GM11168 (cell line): ENCODE data around the gene NEGR1.
"Not testable (repeated sequence)": the region's sequence is repeated elsewhere in the genome, so short reads cannot be mapped to it uniquely, and the experiment has no call there.

Experiments
- in situ Hi-C: fragments of 300-500 bp; cut with MboI; formaldehyde crosslinking; loops from one replicate; pipeline ENCODE4 v1.12.0; 2022; ENCODE audit warnings: low sequenced_read_pairs; ENCODE audit not compliant: unreplicated experiment

Gene NEGR1

DNA sequence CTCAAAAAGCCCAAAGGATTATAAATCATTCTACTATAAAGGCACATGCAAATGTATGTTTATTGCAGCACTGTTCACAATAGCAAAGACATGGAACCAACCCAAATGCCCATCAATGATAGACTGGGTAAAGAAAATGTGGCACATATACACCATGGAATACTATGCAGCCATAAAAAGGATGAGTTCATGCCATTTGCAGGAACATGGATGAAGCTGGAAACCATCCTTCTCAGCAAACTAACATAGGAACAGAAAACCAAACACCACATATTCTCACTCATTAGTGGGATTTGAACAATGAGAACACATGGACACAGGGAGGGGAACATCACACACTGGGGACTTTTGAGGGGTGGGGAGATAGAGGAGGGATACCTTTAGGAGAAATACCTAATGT is 46.4 kb downstream of the NEGR1 start:
- in situ Hi-C loops = not testable (repeated sequence)

DNA sequence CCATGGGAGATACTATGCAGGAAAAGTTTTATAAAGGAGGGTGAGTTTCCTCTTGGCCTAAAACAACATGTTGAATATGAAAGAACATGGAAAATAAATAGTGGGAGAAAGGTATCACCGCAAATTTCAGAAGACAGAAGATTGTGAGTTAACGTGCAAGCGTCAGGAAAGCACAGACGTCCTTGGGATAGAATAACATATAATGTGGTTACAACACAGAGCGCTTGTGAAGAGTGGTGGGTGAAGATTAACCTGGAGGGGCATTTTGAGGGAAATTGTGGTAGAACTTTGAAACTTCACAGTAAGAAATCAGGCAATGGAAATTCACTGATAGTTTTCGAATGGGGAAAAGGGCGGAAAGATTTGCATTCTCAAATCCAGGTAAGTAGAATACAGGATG is 47.3 kb downstream of the NEGR1 start:
- in situ Hi-C loops = no loop called here

DNA sequence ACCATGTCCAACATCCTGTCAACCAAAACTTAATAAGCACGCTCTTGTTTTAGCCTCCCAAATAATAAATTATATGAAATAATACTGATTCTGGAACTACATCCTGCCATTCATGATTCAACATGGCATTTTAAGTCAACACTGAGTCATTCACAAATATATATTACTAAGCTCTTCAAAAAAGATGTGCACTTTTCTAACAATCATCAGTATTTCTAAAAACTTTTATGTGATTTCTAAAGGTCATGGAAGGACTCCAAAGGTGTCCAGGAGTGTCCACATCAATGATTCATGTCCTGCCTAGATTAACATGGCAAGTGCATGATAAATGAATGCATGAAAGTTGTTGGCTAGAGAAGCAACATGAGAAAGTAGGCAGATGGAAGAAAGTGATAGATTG is 51.6 kb downstream of the NEGR1 start:
- in situ Hi-C loops = no loop called here

DNA sequence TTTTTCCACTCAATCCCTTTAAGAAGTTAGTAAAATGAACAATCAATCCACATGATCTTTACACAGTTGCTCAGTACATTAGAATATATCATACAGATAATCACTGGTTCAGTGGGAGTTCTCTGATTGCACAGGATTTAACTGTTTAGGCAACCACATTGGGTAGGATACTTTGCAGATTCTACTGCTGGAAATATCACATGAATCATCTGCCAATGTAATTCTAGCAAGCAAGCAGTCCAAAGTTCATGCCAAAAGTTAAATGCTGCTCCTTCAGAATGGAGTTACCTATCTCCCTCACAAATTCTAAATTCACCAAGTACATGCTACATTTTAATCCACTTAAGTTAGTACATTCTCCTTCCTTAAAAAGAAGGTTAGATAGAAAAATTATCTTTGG is 52.4 kb downstream of the NEGR1 start:
- in situ Hi-C loops = no loop called here

- in situ Hi-C loops = no loop called here
These were observed 54.7 kb downstream of the NEGR1 start for GRCh38 chr1:72227667-72228066.

DNA sequence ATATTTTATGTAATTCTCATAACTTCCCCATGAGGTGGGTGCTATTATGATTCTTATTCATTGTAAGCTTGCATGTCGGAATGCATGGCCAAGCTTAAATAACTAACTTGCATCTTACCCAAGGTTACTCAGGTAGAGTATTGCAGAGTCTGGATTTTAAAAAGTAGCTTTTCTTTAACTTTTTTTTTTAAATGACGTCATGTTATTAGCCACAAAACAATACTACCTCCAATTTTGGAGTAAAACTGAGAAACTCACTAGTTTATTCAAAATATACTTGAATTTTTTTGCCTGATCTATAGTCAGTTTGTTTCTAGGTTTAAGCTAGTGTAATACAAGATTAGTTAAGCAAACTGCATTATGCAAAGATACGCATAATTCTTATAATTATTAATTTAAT is 57.8 kb downstream of the NEGR1 start:
- in situ Hi-C loops = no loop called here

DNA sequence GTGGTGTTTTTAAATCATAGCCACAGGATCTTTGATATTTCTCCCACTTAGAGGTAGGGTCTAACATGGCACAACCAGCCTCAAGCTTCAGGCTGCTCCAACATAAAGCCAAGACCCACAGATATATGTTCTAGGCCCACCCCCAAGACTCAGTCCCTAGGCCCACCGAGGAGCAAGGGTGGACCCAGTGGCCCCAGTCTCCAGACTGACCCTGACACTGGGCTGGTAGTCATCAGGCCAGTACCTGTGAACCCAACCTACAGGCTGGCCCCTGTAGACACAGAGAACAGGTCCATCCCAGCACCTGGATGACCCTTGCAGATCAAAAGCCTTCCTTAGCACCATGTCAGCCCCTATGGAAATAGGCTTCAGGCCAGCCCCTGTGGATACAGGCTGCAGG is 60.5 kb downstream of the NEGR1 start:
- in situ Hi-C loops = no loop called here

GRCh38 chr1:72218141-72218739 is 64.1 kb downstream of the NEGR1 start:
- in situ Hi-C loops = no loop called here

GRCh38 chr1:72207059-72207458 is 75.3 kb downstream of the NEGR1 start:
- in situ Hi-C loops = no loop called here

GRCh38 chr1:72202761-72203160 is 79.6 kb downstream of the NEGR1 start:
- in situ Hi-C loops = no loop called here

DNA sequence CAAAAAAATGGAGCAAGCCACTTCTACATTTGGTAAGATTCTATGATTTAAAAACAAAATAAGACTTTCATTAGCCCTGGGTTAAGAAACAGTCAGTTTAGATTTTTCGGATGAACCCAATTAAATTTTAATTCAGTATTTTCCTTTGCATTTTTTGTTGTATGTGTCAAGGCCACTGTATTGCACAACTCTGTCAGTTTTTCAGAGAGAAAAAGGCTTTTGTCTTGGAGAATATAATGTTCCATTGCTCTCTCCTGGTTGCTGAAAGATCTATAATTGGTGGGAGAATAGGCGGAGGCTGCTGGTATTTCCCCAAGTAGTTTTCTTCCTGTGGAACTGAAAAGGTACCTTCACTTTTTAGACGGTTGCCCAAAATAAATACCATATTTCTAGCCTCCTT is 84.6 kb downstream of the NEGR1 start:
- in situ Hi-C loops = no loop called here

- in situ Hi-C loops = no loop called here
These were observed 95.5 kb downstream of the NEGR1 start for GRCh38 chr1:72186733-72187307.

- in situ Hi-C loops = no loop called here
These were observed 98.1 kb downstream of the NEGR1 start for GRCh38 chr1:72184099-72184701.

GRCh38 chr1:72182859-72183258 is 99.5 kb downstream of the NEGR1 start:
- in situ Hi-C loops = no loop called here

DNA sequence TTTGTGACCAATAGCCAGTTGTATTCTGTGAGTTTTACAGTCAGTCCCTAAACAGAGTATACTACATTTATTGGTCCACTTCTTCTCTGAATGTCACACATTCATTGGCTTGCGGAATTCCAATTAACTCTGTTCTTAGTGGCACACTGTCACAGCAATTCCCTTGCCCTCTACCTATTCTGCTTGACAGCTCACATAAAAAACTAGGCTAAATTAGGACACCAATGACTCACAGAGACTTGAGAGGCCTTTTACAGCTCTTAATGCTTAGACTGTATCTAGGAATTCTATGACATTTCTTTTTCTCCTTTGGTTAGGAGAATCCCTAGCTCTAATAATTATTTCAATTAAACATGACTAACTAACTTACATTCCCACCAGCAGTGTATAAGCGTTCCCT is 104.1 kb downstream of the NEGR1 start:
- in situ Hi-C loops = no loop called here

- in situ Hi-C loops = no loop called here
These were observed 104.6 kb downstream of the NEGR1 start for GRCh38 chr1:72177711-72178110.

- in situ Hi-C loops = no loop called here
These were observed 112.1 kb downstream of the NEGR1 start for GRCh38 chr1:72170246-72170645.

DNA sequence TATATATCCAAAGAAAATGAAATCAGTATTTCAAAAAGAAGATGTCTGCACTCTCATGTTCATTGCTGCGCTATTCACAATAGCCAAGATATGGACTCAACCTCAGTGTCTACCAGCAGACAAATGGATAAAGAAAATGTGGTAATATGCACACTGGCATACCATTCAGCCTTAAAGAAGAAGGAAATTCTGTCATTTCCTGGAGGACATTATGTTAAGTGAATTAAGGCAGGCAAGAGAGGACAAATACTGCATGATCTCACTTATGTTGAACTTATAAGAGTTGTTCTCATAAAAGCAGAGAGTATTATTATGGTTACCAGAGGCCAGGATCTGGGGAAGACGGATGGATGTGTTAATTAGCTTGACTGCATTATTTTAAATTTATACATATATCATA is 115.9 kb downstream of the NEGR1 start:
- in situ Hi-C loops = no loop called here

GRCh38 chr1:72150508-72150907 is 131.8 kb downstream of the NEGR1 start:
- in situ Hi-C loops = no loop called here

- in situ Hi-C loops = no loop called here
These were observed 140.5 kb downstream of the NEGR1 start for GRCh38 chr1:72141875-72142274.

DNA sequence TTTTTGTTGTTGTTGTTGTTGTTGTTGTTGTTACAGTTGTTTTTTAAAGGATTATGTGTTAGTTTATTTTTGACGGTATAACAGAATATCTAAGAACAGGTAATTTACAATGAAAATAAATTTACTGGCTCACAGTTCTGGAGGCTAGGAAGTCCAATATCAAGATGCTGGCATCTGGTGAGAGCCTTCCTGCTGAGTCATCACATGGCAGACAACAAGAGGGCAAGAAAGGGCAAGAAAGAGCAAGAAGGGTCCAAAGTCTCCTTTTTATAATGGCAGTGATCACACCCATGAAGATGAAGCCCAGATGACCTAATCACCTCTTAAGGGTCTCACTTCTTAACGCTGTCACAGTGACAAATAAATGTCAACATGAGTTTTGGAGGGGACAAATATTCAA is 142.1 kb downstream of the NEGR1 start:
- in situ Hi-C loops = no loop called here

GRCh38 chr1:72137656-72138055 is 144.7 kb downstream of the NEGR1 start:
- in situ Hi-C loops = no loop called here
